HG03025 (cell line): Measurements from ENCODE around the gene GLRA1.

Experiments used
- ATAC-seq: cut with Tn5 transposase; IDR thresholded peaks from one replicate; pipeline ENCODE4 v1.9.1; 2021; ENCODE audit warnings: mild to moderate bottlenecking, moderate library complexity; ENCODE audit not compliant: unreplicated experiment, low FRiP score

GLRA1 gene

DNA sequence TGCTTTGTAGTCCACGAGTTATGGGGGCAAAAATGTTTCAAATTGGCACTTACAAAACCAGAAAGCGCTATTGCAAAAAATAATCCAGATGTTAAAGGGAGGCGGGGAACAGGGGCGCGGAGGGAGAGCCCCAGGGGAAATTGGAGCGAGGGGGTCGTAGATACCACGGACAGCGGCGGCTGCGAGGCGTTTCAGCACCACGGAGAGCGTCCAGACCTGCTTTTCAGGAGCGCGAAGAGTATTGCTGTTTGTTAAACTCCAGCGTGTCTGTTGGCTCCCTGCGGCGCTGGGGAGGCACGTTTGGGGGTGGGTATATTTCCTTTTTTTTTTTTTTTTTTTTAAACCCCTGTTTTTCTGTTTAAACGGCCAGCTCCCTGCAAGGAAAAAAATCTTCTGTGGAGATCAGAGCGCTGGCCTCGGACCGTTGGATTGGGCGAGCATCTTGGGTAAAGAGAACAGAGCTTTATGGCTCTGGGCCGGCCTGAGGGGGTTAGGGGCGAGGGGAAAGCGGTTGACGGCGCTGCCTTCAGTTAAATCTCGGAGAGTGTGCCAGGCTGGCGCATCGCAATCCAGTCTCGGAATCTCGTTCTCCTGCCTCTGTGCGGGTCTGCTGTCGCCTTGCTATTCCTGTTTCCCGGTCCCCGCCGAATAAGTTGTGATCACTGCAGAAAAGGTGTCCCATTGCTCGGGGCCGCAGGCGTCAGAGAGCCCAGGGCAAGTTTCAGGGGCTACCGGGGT lies at the start of gene GLRA1:
TSS of gene GLRA1 (minus strand) at position 288 of the 738 bp plus-strand sequence. CDS start 302 bp downstream, outside the sequence.
- no peak for ATAC-seq

- no peak for ATAC-seq
Measured at GRCh38 chr5:151970885-151971284, 46.2 kb upstream of the GLRA1 start.

DNA sequence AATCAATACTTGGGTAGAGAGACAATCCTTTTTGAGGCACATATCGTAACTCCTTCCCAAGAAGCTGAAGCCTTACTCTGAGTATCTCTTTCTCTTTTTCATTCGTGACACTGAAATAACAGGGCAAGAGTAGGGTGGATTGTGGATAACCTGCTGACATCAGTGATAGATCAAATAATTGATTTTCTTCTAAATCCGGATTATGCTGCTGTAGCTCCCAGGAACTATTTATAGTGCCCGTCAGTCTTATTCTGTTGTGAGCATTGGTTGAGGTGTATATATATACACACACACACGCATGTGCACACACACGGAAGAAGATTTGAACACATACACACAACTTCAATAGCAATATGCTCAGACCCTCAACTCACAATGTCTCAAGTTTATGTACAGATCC lies 43.2 kb upstream of the GLRA1 start:
- ATAC-seq: no peak

DNA sequence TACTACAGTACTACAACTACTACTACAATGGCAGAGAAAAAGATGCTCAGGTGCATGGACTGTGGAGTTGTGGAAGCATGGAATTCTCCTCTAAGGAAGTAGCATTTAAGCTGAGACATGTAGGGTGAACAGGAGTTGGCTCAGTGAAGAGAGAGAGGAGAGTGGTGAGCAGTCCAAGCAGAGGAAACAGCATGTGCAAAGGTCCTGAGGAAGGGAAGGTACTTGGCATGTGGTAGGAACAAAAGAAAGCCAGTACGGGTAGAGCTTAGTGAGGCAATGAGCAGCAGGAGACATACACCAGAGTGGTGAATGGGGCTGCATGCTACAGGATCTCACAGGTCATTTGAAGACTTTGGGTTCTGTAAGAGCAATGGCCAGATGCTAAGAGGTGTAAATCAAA lies 41.4 kb upstream of the GLRA1 start:
- no peak for ATAC-seq

GRCh38 chr5:151964471-151964870 lies 39.8 kb upstream of the GLRA1 start:
- ATAC-seq: no peak

DNA sequence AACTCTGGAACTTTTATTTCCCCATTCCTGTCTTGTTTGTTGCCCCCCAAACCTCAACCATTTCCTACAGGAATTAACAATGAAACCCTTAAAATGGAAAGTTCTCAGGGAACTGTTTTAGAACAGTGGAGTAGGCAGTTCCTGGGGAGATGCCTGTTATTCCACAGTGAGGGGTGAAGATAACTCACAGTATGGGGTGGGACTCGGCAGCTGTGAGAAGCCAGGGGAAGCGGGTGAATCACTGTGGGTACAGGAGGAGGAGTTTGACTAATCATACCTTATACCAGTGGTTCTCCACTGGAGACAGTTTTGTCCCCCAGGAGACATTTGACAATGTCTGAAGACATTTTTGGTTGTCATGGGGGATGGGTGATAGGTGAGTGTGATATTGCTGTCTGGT lies 36.9 kb upstream of the GLRA1 start:
- no peak for ATAC-seq

GRCh38 chr5:151958111-151958510 lies 33.5 kb upstream of the GLRA1 start:
- ATAC-seq: no peak

DNA sequence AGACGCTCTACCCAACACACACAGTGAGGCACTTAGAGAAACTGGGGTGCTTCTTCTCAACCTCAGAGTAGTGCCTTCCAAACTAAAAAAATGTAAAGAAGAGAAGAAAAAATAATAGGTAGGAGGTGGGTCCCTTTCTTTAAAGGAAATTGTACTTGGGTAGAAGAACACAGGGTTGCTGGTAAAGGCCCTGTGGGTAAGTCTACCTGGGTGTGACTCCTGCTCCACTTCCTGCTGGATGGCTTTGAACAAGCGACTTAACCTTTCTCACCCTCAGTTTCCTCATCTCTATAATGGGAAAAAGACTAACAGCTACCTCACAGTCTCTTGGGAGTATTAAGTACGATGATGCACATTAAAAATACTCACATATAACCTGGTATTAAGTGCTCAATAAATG lies 32.1 kb upstream of the GLRA1 start:
- no peak for ATAC-seq

DNA sequence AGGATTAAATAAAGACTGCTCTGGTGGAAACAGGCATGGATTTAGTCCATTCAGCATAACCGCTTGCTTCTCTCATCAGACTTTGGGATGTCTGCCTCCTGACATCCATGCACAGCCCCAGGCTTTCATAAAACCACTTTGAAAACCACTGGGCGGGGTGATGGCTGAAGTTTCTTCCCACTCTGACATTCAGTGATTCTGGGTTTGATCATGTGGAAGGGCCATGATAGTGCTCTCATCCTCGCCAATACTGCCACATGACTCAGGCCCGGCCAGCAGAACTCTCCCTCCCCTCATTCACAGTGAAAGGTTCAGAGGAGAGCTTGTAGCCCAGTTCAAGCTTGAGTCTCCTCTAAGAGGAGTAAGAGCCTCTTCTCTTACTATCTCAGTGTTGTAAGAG lies 29.6 kb upstream of the GLRA1 start:
- ATAC-seq: no peak

GRCh38 chr5:151953833-151954232 lies 29.2 kb upstream of the GLRA1 start:
- ATAC-seq: no peak

GRCh38 chr5:151952238-151952637 lies 27.6 kb upstream of the GLRA1 start:
- ATAC-seq: no peak

GRCh38 chr5:151950706-151951105 lies 26.1 kb upstream of the GLRA1 start:
- no peak for ATAC-seq

GRCh38 chr5:151949701-151950308 lies 25.2 kb upstream of the GLRA1 start:
- ATAC-seq: no peak

DNA sequence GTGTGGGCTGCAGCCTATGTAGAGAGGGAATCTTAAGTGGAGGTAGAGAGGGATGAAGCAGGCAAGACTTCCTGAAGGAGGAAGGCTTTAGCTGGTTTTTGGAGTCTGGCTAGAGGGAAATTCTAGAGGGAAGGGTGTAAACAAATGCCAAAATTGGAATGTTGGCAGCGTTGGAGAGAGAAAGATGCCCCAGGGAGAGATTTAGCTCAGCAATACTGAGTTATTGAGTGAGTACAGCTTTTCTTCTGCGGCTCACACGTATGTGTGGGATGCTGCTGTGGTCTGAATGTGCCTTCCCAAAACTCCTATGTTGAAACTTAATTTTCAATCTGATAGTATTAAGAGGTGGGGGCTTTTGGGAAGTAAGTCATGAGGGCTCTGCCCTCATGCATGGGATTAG lies 24.5 kb upstream of the GLRA1 start:
- no peak for ATAC-seq

DNA sequence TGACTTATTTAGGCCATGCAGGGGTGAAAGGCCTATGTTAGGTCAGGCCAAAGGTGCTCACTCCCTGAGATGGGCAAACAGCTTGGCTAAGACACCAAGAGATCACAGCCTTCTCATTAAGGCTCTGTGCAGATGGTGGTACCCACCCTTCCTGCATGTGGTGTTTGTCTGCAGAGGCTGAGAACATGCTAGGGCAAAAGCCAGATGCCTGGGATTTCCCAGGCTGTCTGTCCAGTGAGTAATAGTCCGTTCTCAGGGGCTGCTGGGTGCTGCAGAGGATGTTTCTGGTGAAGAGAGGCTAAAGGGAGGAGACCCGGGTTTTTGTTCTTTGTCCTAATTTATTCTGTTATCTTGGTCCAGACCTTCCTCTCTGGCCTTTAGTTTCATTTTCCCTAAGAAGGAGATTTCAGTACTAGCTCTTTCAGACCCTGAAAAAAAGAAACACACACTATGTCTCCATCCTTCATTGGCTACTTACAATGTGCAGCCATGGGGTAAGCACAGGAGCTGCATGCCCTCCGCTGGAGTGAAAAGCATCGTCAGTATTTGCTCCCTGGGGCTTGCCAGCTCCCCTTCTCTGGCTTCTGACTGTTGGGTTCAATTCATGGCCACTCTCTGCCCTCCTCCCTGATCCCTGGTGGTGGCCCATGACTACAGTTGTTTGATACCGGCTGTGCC lies 23.4 kb upstream of the GLRA1 start:
- no peak for ATAC-seq

DNA sequence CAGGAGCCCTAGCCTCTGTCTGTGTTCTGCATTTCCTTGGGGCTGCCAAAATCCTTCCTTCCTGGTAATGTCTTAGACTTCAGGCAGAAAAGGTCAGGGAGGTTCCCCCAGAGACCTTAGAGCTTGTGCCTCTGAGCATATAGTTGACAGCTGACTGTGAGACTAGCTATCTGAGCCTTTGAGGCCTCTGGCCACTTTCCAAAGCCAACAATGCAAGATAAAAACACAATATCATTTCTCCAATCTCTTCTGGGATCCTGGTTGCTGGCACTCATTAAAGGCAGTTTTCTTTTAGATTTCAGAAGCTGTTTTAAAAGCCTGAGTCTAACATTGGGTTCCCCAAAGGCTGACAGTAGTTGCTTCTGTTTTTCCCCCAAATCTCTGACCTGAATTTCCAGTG lies 13.2 kb upstream of the GLRA1 start:
- ATAC-seq: no peak

DNA sequence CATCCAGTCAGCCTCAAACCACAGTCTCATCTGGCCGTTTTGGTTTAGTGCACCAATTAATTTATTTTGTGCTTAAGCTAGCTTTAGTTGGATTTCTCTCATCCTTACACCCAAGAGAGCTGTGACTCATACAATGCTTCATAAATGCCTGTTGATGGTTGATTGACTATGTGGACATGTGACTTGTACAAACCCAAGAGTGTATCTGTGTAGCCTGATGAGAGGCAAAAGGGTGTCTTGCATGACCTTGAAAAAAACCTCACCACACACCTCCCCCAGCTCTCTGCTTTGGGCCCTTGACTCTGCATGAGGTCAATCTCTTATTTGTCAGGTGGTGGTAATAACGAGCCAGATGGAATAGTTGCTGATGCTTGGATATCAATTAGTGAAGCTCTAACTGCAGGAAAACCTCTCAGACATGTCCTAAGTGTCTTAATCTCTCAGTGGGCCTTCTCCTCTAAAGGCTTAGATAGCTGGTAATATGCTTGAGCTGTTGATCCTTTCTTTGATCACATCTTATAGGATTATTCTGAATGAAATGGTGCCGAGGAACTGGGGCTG lies 10.6 kb upstream of the GLRA1 start:
- ATAC-seq: no peak

GRCh38 chr5:151931260-151931659 lies 6.6 kb upstream of the GLRA1 start:
- no peak for ATAC-seq

DNA sequence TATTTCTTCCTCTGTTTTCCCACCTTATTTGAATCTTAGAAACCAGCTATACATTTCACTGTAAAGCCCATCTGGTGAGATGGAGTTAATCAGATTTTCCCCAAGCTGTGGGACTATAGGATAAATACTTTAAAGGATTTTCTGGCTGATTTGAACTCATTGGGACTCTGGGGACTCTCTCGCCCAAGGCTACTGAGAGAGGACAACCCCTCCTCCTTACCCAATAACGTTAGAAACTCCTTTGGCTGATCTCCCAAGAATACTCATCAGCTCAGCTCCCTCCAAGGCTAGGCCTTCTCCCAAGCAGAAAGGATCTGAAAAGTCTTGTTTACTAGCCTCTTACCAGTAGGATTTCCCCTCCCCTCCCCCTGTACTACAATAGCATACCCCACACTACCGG lies 1.5 kb upstream of the GLRA1 start:
- no peak for ATAC-seq

- no peak for ATAC-seq
Measured at GRCh38 chr5:151925340-151925739, 689 bp upstream of the GLRA1 start.

DNA sequence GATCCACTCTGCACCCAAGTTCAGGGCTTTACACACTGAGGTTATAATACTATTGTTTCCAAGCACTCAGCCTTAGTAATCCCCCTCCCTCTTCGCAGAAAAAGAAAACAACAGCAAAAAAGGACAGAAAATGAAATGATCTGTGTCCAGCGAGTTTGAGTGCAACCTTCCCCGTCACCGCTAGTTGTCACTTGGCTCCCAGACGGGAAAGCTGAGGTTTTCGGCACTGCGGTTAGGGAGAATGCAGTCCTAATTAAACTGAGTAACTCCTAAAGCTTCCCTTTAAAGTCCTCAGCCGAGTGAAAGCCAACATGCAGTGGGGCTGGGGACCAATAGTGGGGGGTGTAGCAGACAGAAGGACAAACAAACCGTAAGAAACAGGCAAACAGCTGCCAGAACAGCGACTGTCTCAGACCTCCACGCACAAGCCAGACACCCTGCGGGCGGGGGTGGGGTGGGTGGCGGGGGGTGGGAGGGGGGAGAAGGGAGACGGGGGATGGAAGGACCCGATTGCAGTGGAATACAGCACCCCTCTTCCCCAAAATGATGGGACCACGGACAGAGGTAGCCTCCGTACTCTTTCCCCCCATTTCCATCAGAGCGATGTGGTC lies 680 bp downstream of the GLRA1 start:
- ATAC-seq: no peak
